Transverse colon (tissue), 4 donors: ENCODE measurements around the gene CAPN13. TPM values are rescaled to one million over a fixed set of nuclear protein-coding genes. Genes with fewer than 3 reads are reported as not detected.

ENCODE experiments used
- DNase-seq: peaks from one replicate; pipeline ENCODE4 v3.0.0-alpha.2; 2019
- H3K27ac ChIP-seq, 4 donors: fragments of 200-600 bp; sonication (generic); 2 replicates each; pipeline ENCODE4 v1.5.1; 2016 to 2018; ENCODE audit warnings: inconsistent platforms in 4 of 4
- H3K27me3 ChIP-seq: fragments of 200-600 bp; sonication (generic); 2 replicates; pipeline ENCODE4 v1.5.1; 2017; ENCODE audit warnings: inconsistent platforms
- H3K36me3 ChIP-seq, 4 donors: fragments of 200-600 bp; sonication (generic); 2 replicates each; pipeline ENCODE4 v1.5.1; 2017 to 2019; ENCODE audit warnings: inconsistent platforms in 4 of 4
- H3K4me1 ChIP-seq, 4 donors: fragments of 200-600 bp; sonication (generic); 2 replicates each; pipeline ENCODE4 v1.5.1; 2017 to 2020; ENCODE audit warnings: inconsistent platforms in 4 of 4
- H3K4me3 ChIP-seq, 4 donors: fragments of 200-600 bp; sonication (generic); 1 replicate in 1 of 4; 2 replicates in 3 of 4; pipeline versions ENCODE4 v1.5.1 to v1.6.1; 2017 to 2019; ENCODE audit warnings: inconsistent platforms in 4 of 4
- H3K9me3 ChIP-seq, 2 donors: fragments of 200-600 bp; sonication (generic); 2 replicates each; pipeline ENCODE4 v1.5.1; 2017 to 2019; ENCODE audit warnings: inconsistent platforms in 2 of 2
- EP300 ChIP-seq: sonication (generic); formaldehyde crosslinking; IDR thresholded peaks from one replicate; pipeline ENCODE4 v1.6.1; 2017; ENCODE audit warnings: antibody characterized with exemption, low read depth
- POLR2A ChIP-seq: fragments of 450-650 bp; IDR thresholded peaks from one replicate; pipeline ENCODE4 v1.6.1; 2016; ENCODE audit warnings: antibody characterized with exemption, mild to moderate bottlenecking, moderate library complexity
- POLR2AphosphoS5 ChIP-seq, 3 donors: sonication (generic); formaldehyde crosslinking; IDR thresholded peaks; one replicate each; pipeline ENCODE4 v1.6.1; 2016; ENCODE audit warnings: antibody characterized with exemption in 3 of 3
- WGBS, 2 donors: methylation state at CpG; one replicate each; pipeline ENCODE4 v1.1.5; 2018; ENCODE audit warnings: low coverage in 1 of 2; 5-methylcytosine and 5-hydroxymethylcytosine counted together
- in situ Hi-C, 4 donors: fragments of 200-750 bp; cut with MboI; loops; one replicate each; pipeline versions ENCODE4 v1.15.0 to v1.15.1; 2017; ENCODE audit warnings: low sequenced_read_pairs in 3 of 4, low pct_ligation_motif_present in 1 of 4, low pct_unique_long_range_greater_than_20kb in 1 of 4
- intact Hi-C: fragments of 100-400 bp; cut with DNase I; formaldehyde crosslinking; loops from one replicate; pipeline ENCODE4 v1.15.1; 2023; ENCODE audit warnings: low total_unique reads
- total RNA-seq, 4 donors: library from RNA; depleted of rRNA; stranded (reverse); fragments of >200 nt; gene quantifications; one replicate each; pipeline ENCODE4 v1.1.0, GENCODE V29; 2016
- TF ChIP-seq, protein P1 (sequence below), 5 experiments: fragments of 200-600 bp in 3 of 5; fragments of 450-650 bp in 2 of 5; sonication (generic) in 3 of 5; IDR thresholded peaks; 1 replicate in 2 of 5; 2 replicates in 3 of 5; pipeline ENCODE4 v1.5.1; 2016 to 2017; ENCODE audit warnings: antibody characterized with exemption in 5 of 5, inconsistent platforms in 3 of 5, mild to moderate bottlenecking in 2 of 5, moderate library complexity in 1 of 5

The CAPN13 gene
- total RNA-seq, 4 donors from 2014 or later: 24.3 to 83.3 (median 52.3) TPM

DNA sequence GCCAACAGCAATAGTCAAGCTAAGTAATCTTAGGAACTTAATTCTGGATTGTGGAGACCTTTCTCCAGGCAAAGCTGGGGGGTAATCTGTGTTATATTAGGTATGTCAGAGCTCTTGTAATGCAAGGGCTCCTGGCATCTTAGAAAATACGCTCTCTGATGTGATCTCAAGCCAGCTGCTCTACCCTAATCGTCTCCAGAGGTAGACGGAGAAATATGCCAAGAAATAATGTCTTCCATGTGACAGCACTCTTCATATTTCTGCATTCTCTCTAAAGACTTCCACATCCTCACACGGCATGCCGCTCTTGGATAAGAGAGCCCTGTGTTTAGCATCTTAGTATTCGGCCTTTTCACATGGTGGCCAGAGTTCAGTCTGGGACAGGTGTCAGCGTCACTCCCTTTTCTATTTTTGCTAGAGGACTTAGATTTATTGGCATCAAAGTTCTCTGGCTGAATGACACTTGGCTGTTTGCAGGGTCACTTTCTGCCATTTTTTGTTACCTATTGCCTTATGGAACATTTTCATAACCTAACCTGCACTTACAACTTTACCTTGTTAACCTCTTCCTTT lies 25.2 kb downstream of the CAPN13 start:
- DNase-seq: peak; percentile 49
- H3K4me3 ChIP-seq: no peak overlapping the region
- H3K4me1 ChIP-seq: peaks cover 0 to 31% (median 2%) of the 10 kb centered on the region in 4 donors
- 45 to 46% methylated on average over 2 to 7 of the region's 7 CpGs for WGBS, 2 donors
- H3K36me3 ChIP-seq: no peaks in the 10 kb centered on the region
- TF ChIP-seq POLR2AphosphoS5 (IDR thresholded peaks at IDR 0.05) (peak in 1 of 3 donors; percentile 38), POLR2A (no peak)
- in situ Hi-C loops: no loop called here
- H3K27ac ChIP-seq: peak overlapping the region in 1 of 4 donors; percentile 19
- intact Hi-C loops: no loop called here
- no peaks in the 10 kb centered on the region for H3K27me3 ChIP-seq
- no peaks in the 10 kb centered on the region for H3K9me3 ChIP-seq

DNA sequence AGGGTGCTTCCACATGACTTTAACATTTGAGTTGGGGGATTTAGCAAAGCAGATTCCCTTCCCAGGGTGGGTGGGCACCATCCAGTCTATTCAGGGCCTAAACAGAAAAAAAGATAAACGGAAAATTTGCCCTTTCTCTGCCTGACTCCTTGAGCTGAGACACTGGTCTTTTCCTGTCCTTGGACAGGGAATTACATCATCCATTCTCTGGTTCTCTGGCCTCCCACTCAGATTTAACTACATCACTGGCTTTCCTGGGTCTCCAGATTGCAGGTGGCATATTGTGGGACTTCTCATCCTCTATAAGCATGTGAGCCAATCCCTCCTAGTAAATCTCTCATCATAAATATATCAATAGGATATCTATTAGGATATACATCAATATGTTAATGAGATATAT lies 25.8 kb downstream of the CAPN13 start:
- no peak overlapping the region for H3K4me3 ChIP-seq
- TF ChIP-seq EP300 (no peak), POLR2AphosphoS5 (IDR thresholded peaks at IDR 0.05) (no peak), POLR2A (no peak)
- TF ChIP-seq, protein P1, sequence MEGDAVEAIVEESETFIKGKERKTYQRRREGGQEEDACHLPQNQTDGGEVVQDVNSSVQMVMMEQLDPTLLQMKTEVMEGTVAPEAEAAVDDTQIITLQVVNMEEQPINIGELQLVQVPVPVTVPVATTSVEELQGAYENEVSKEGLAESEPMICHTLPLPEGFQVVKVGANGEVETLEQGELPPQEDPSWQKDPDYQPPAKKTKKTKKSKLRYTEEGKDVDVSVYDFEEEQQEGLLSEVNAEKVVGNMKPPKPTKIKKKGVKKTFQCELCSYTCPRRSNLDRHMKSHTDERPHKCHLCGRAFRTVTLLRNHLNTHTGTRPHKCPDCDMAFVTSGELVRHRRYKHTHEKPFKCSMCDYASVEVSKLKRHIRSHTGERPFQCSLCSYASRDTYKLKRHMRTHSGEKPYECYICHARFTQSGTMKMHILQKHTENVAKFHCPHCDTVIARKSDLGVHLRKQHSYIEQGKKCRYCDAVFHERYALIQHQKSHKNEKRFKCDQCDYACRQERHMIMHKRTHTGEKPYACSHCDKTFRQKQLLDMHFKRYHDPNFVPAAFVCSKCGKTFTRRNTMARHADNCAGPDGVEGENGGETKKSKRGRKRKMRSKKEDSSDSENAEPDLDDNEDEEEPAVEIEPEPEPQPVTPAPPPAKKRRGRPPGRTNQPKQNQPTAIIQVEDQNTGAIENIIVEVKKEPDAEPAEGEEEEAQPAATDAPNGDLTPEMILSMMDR (IDR thresholded peaks at IDR 0.05): no peak
- no peak for DNase-seq
- H3K27ac ChIP-seq: no peak overlapping the region
- no peaks in the 10 kb centered on the region for H3K27me3 ChIP-seq
- intact Hi-C loops: no loop called here
- H3K36me3 ChIP-seq: no peaks in the 10 kb centered on the region
- peaks cover 0 to 36% (median 2%) of the 10 kb centered on the region in 4 donors for H3K4me1 ChIP-seq
- in situ Hi-C loops: no loop called here
- 74% methylated on average over 1 of the region's 1 CpG; no CpG with 5 or more reads in 1 of the 2 donors for WGBS, 2 donors
- H3K9me3 ChIP-seq: no peaks in the 10 kb centered on the region

DNA sequence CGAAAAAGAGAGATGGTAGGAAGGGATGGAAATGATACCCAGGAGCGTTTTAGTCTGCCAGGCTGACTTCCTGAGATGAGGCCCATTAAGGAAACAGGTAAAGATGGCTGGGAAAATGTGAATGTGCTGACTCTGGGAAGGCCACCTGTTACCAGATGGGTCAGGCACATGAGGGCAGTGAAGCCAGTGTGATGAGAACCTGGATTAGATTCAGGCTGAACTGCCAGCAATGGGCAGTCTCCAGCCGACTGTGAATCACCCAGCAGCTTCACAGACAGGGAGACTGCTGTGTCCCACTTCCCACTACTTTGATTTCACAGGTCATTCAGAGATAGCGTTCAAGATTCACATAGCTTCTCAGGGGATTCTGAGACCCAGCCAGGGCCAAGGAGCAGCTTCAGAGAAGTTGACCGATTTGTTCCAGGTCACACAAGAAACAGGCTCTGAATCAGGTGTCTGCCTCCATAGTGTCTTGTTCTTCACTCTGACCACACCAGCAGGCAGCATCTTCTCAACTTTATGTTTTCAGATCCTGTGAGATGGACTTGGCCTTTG lies 26.4 kb downstream of the CAPN13 start:
- WGBS, 2 donors: 75 to 81% methylated on average over 2 to 5 of the region's 5 CpGs
- Histone ChIP-seq H3K27me3 (no peaks in the 10 kb centered on the region), H3K4me3 (no peak overlapping the region), H3K27ac (no peak overlapping the region), H3K36me3 (no peaks in the 10 kb centered on the region), H3K9me3 (no peaks in the 10 kb centered on the region), H3K4me1 (peaks cover 0 to 42% (median 2%) of the 10 kb centered on the region in 4 donors)
- intact Hi-C loops: no loop called here
- TF ChIP-seq, protein P1 (IDR thresholded peaks at IDR 0.05): no peak
- TF ChIP-seq POLR2A (no peak), EP300 (no peak), POLR2AphosphoS5 (IDR thresholded peaks at IDR 0.05) (no peak)
- no peak for DNase-seq
- in situ Hi-C loops: no loop called here

DNA sequence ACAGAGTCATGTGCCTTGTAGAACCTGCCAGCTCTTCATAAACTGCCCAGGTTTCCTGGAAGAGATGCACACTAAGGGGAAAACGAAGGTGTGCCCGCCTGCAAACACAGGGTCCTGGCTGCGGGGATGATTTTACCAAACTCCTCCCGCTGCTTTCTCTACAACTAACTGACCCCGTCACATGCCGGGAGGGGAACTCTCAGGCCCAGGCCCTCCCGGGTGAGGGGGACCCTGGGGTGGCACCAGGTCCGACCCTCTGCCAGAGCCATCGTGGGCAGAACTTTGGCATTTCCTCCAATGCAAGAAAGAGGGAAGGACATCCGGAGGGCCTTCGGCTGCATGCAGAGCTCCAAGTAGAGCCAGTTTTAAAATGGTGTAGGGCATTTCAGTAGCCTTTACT lies 28.6 kb downstream of the CAPN13 start:
- intact Hi-C loops (no loop called here), in situ Hi-C loops (no loop called here)
- Histone ChIP-seq H3K4me1 (peaks cover 0 to 44% (median 2%) of the 10 kb centered on the region in 4 donors), H3K36me3 (no peaks in the 10 kb centered on the region), H3K27me3 (no peaks in the 10 kb centered on the region), H3K9me3 (no peaks in the 10 kb centered on the region), H3K4me3 (no peak overlapping the region), H3K27ac (peak overlapping the region in 2 of 4 donors; percentile 53 to 66)
- TF ChIP-seq, protein P1 (IDR thresholded peaks at IDR 0.05): no peak
- no peak for TF ChIP-seq EP300
- no peak for TF ChIP-seq POLR2A
- TF ChIP-seq POLR2AphosphoS5 (IDR thresholded peaks at IDR 0.05): no peak
- WGBS, 2 donors: 91% methylated on average over 11 of the region's 11 CpGs; no CpG with 5 or more reads in 1 of the 2 donors
- DNase-seq: no peak
